PC-3 (cell line): Measurements from ENCODE around the gene SORBS2. TPM values are rescaled to one million over a fixed set of nuclear protein-coding genes. Genes with fewer than 3 reads are reported as not detected.
A peak's percentile ranks its signal among the peaks of the same experiment; 100 is the strongest.

Experiments
- ATAC-seq: fragments of 200-7000 bp; cut with Tn5 transposase; 2 replicates; pipeline ENCODE4 v1.9.1; 2020; ENCODE audit warnings: mild to moderate bottlenecking, moderate library complexity
- BruUV-seq: library from RNA; stranded (reverse); fragments of 400-500 nt; replicated peaks from 2 replicates; lab custom pipeline; 2021; lab: Mats Ljungman, UMichigan
- CTCF ChIA-PET: fragments of 300-600 bp; sonication (Branson Sonifier 250); formaldehyde crosslinking; loops from one replicate; lab custom pipeline; 2022; ENCODE audit warnings: antibody characterized with exemption; lab: Charles Lee
- POLR2A ChIA-PET: fragments of 300-600 bp; sonication (Branson Sonifier 250); formaldehyde crosslinking; loops from one replicate; lab custom pipeline; 2022; ENCODE audit warnings: antibody characterized with exemption; ENCODE audit not compliant: unreplicated experiment; lab: Charles Lee
- DNase-seq: peaks from one replicate; pipeline ENCODE4 v3.0.0-alpha.2; 2015
- H2AFZ ChIP-seq: fragments of 300-600 bp; sonication (generic); 2 replicates; pipeline ENCODE4 v1.6.0; 2016; ENCODE audit warnings: antibody characterized with exemption, low read length
- H3F3A ChIP-seq: fragments of 300-600 bp; sonication (generic); one replicate; pipeline ENCODE4 v1.6.0; 2017; ENCODE audit warnings: antibody characterized with exemption, low read length, control low read depth, mild to moderate bottlenecking; ENCODE audit not compliant: unreplicated experiment
- H3K27ac ChIP-seq: fragments of 300-600 bp; sonication (generic); 2 replicates; pipeline ENCODE4 v1.5.1; 2016; ENCODE audit warnings: mild to moderate bottlenecking, low read length
- H3K27me3 ChIP-seq: fragments of 300-600 bp; sonication (generic); 2 replicates; pipeline ENCODE4 v1.6.1; 2016; ENCODE audit warnings: low read length, mixed read lengths
- H3K36me3 ChIP-seq: fragments of 300-600 bp; sonication (generic); 2 replicates; pipeline ENCODE4 v1.6.1; 2016; ENCODE audit warnings: low read depth, mixed run types, low read length, mixed read lengths
- H3K4me1 ChIP-seq: fragments of 300-600 bp; sonication (generic); 2 replicates; pipeline ENCODE4 v1.5.1; 2016; ENCODE audit warnings: low read length; ENCODE audit not compliant: insufficient read depth
- H3K4me2 ChIP-seq: fragments of 300-600 bp; sonication (generic); 2 replicates; pipeline ENCODE4 v1.6.0; 2016; ENCODE audit warnings: low read length
- H3K4me3 ChIP-seq: fragments of 300-600 bp; sonication (generic); 2 replicates; pipeline ENCODE4 v1.5.1; 2016; ENCODE audit warnings: mild to moderate bottlenecking, low read length, mixed read lengths
- H3K79me2 ChIP-seq: fragments of 300-600 bp; sonication (generic); 2 replicates; pipeline ENCODE4 v1.6.1; 2017; ENCODE audit warnings: low read length, mixed read lengths
- H3K9ac ChIP-seq: fragments of 300-600 bp; sonication (generic); 2 replicates; pipeline ENCODE4 v1.6.0; 2016; ENCODE audit warnings: mild to moderate bottlenecking, low read length
- H3K9me2 ChIP-seq: fragments of 300-600 bp; sonication (generic); replicated peaks from 2 replicates; pipeline ENCODE4 v1.6.1; 2016; ENCODE audit warnings: mixed run types, low read length, mixed read lengths
- H3K9me3 ChIP-seq: fragments of 300-600 bp; sonication (generic); 2 replicates; pipeline ENCODE4 v1.6.1; 2016; ENCODE audit warnings: low read length, mixed read lengths
- H4K20me1 ChIP-seq: fragments of 300-600 bp; sonication (generic); 2 replicates; pipeline ENCODE4 v1.6.1; 2016; ENCODE audit warnings: low read length, mixed read lengths
- EZH2 ChIP-seq: fragments of 300-600 bp; sonication (generic); IDR thresholded peaks from one replicate; pipeline ENCODE4 v1.6.1; 2017; ENCODE audit warnings: antibody characterized with exemption, mild to moderate bottlenecking, low read length; ENCODE audit not compliant: unreplicated experiment
- EZH2phosphoT487 ChIP-seq: fragments of 300-600 bp; sonication (generic); IDR thresholded peaks from 2 replicates; pipeline ENCODE4 v1.6.1; 2018; ENCODE audit warnings: mild to moderate bottlenecking, antibody characterized with exemption, low read length, borderline replicate concordance
- intact Hi-C: fragments of 100-400 bp; cut with micrococcal nuclease; formaldehyde crosslinking; loops from 2 replicates; pipeline ENCODE4 v1.9.0; 2023
- total RNA-seq: library from RNA; depleted of rRNA; stranded (reverse); fragments of >200 nt; gene quantifications from 2 replicates; pipeline ENCODE4 v1.2.3, GENCODE V29; 2014
- TF ChIP-seq, protein P1 (sequence below): fragments of 300-600 bp; sonication (generic); conservative IDR thresholded peaks from 2 replicates; pipeline ENCODE4 v1.5.1; 2017; ENCODE audit warnings: antibody characterized with exemption, low read depth, mild to moderate bottlenecking, low read length

The SORBS2 gene
- total RNA-seq, 1 experiment from 2014 or later = 3.6 TPM

DNA sequence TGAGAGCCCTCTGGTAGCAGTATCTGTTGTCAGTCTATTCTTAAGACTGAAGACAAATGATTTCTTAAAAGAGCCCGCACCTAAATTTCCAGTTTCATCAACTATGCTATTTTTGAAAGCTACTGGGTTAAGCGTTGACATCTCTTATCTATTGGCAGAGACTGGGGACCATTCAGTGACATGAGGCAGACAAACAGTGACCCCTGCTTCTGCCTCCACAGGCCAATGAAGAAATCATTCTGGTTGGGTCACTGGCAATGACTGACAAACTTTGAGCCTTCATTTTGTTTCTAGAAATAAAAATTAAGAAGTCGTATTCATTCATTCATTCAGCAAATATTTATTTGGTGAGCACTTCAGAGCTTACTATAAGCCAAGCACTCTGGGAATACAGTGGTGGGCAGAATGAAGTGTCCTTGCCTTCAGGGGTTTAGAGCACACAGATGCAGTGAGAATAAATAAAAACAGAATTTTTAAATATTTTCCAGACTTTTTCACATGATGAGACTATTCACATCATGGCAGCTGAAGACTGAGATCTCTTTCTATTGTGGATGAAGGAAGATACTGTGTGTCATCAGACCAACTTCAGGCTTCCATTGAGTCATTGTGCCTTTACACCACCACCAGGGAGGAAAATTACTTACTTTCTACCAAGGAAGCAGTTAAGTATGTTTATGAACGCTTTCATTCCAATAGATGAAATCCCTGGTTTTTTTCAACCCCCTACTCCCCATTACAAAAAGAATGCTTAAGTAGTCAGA lies 36.0 kb downstream of the SORBS2 start:
- peak overlapping the region; percentile 59; the same call in 1 of the 2 replicates for H3K4me3 ChIP-seq
- TF ChIP-seq EZH2phosphoT487 (no peak), EZH2 (no peak)
- TF ChIP-seq, protein P1, sequence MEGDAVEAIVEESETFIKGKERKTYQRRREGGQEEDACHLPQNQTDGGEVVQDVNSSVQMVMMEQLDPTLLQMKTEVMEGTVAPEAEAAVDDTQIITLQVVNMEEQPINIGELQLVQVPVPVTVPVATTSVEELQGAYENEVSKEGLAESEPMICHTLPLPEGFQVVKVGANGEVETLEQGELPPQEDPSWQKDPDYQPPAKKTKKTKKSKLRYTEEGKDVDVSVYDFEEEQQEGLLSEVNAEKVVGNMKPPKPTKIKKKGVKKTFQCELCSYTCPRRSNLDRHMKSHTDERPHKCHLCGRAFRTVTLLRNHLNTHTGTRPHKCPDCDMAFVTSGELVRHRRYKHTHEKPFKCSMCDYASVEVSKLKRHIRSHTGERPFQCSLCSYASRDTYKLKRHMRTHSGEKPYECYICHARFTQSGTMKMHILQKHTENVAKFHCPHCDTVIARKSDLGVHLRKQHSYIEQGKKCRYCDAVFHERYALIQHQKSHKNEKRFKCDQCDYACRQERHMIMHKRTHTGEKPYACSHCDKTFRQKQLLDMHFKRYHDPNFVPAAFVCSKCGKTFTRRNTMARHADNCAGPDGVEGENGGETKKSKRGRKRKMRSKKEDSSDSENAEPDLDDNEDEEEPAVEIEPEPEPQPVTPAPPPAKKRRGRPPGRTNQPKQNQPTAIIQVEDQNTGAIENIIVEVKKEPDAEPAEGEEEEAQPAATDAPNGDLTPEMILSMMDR = no peak
- H3K9ac ChIP-seq = no peak overlapping the region
- H2AFZ ChIP-seq = peak overlapping the region; percentile 46; the same call in 1 of the 2 replicates
- H3K79me2 ChIP-seq = no peaks in the 10 kb centered on the region
- DNase-seq (no peak), ATAC-seq (no peak)
- CTCF ChIA-PET = no interaction called here
- H3K9me3 ChIP-seq = no peaks in the 10 kb centered on the region
- H3K27me3 ChIP-seq = no peaks in the 10 kb centered on the region
- intact Hi-C loops = loop anchor here (10.0 kb wide), 1 partner anchor 131 kb away; no protein-coding TSS in a partner anchor
- H3K36me3 ChIP-seq = no peaks in the 10 kb centered on the region
- no peaks in the 10 kb centered on the region for H3K9me2 ChIP-seq
- H3K27ac ChIP-seq = 0 out of 2 replicates have a peak overlapping the region, but pooled peaks have one; percentile 65
- H3K4me2 ChIP-seq = peak overlapping the region; percentile 81
- POLR2A ChIA-PET = no interaction called here
- peaks cover 37% of the 10 kb centered on the region for H3K4me1 ChIP-seq
- no peaks in the 10 kb centered on the region for H4K20me1 ChIP-seq
- H3F3A ChIP-seq = no peaks in the 10 kb centered on the region
- BruUV-seq = no TSS peak

DNA sequence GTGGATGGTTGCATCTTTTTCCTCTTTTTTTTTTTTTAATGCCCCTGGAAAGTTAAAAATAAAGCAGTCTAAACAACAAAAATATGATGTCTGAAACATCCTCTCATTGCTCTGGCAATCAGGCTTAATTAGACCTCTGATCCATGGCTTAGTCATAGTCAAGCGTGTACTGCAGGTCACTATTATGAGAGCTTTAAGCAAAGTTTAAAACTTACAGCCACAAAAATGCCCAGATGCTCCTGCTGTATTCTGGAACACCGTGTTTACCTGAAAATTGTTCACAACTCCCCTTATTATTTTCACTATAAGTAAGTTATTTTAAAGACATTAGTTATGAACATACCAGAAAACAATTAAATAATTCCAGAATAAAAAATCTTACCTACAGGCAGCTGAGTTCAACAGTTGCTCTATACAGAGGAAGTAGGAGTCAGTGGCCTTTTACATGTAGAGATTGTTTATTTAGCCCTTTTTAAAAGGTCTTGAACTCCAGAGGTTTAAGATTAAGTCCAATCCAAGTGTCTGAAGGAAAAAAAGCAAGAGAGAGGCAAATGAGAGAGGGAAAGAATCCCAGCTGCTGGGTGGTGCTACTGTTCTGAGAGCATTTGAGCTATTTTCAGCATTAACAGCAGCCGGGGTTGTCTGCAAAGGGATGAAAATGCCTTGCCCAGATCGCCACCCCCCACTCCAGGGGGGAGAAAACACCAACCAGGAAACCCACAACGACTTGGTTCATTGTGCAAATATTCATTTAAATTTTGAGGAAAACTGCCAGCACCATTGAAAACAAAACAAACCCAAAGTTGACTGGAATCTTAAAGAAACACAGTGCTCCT lies 36.9 kb downstream of the SORBS2 start:
- peaks cover 32% of the 10 kb centered on the region for H3K4me1 ChIP-seq
- no peaks in the 10 kb centered on the region for H3K9me2 ChIP-seq
- no peaks in the 10 kb centered on the region for H3K27me3 ChIP-seq
- ChIA-PET CTCF (no interaction called here), POLR2A (no interaction called here)
- H3K4me3 ChIP-seq = peak overlapping the region; percentile 59
- no peaks in the 10 kb centered on the region for H3K9me3 ChIP-seq
- H3F3A ChIP-seq = no peaks in the 10 kb centered on the region
- peak overlapping the region; percentile 65 for H3K27ac ChIP-seq
- H3K9ac ChIP-seq = 0 out of 2 replicates have a peak overlapping the region, but pooled peaks have one; percentile 15
- no peaks in the 10 kb centered on the region for H3K36me3 ChIP-seq
- H4K20me1 ChIP-seq = no peaks in the 10 kb centered on the region
- TF ChIP-seq, protein P1 = no peak
- TF ChIP-seq EZH2phosphoT487 (no peak), EZH2 (no peak)
- no peaks in the 10 kb centered on the region for H3K79me2 ChIP-seq
- peak overlapping the region; percentile 46; the same call in 1 of the 2 replicates for H2AFZ ChIP-seq
- no TSS peak for BruUV-seq
- ATAC-seq (peak; percentile 86), DNase-seq (peak; percentile 66)
- intact Hi-C loops = loop anchor here (10.0 kb wide), 1 partner anchor 130 kb away; no protein-coding TSS in a partner anchor
- H3K4me2 ChIP-seq = peak overlapping the region; percentile 81
